Effector CD4-positive, alpha-beta T cell (primary cell): ENCODE data around the gene HOXA1.

ENCODE experiments used
- DNase-seq: peaks from one replicate; pipeline ENCODE4 v3.0.0-alpha.2; 2020

Gene HOXA1

DNA sequence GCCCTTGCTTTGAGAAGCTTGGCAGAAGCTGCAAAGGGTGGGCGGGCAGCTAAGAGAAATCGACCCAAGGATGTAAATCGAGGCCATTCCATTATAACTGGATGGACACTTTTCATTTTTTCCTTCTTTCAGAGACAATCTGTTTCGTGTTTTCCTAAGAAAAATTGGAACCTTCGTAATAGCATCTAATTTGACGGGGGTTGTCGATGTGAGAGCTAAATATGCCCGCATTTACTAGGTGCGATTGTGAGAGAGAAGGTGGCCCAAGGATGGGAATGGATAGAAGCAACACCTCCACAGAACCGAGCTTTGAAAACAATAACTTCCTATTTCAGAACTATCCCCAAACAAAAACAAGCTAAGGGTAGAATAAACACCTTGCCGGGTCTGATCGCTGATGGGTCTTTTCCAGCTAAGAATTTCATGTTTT is 35.6 kb upstream of the HOXA1 start:
- no peak for DNase-seq

DNA sequence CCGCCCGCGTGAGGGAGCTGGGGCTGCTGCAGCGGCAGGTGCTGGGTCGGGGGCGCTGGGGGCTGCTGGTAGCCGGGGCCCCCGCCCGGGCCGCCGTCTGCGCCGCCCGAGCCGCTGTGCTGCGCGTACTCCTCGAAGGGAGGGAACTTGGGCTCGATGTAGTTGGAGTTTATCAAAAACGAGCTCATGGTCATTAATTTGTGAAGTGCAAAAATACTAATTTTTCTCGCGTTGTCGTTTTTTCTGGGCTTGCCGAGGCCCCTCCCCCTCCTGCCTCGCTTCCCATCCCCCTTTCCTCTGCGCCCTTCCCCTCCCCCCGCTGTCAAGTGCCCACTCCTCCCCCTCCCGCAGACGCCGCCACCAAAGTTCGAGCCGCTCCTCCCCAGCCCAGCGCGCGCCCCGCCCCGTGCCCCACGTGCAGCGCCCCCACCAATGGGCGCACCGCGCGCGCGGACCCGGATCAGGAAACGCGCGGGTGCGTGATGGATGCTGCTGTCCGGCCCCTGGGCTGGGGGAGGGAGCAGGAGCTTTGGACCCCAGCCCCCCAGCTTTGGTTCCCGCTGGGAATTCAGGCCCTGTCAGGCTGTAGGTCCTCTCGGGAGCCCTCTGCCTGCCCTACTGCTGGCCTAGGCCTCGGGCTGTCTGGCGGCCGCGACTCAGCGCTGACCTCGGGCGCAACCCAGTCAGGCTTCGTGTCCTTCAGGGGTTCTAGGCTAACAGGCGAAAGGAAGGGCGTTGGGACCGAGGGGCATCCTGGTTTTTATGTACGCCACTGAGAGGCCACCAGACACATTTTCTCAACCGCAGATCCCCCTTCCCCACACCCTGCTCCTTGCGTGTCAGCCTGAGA is 35.0 kb upstream of the HOXA1 start, which contains the start of gene HOXA4:
TSS of gene HOXA4 (minus strand) at position 218 of the 850 bp plus-strand sequence. CDS start at position 194, 24 bp downstream.
- peak; percentile 29 for DNase-seq

DNA sequence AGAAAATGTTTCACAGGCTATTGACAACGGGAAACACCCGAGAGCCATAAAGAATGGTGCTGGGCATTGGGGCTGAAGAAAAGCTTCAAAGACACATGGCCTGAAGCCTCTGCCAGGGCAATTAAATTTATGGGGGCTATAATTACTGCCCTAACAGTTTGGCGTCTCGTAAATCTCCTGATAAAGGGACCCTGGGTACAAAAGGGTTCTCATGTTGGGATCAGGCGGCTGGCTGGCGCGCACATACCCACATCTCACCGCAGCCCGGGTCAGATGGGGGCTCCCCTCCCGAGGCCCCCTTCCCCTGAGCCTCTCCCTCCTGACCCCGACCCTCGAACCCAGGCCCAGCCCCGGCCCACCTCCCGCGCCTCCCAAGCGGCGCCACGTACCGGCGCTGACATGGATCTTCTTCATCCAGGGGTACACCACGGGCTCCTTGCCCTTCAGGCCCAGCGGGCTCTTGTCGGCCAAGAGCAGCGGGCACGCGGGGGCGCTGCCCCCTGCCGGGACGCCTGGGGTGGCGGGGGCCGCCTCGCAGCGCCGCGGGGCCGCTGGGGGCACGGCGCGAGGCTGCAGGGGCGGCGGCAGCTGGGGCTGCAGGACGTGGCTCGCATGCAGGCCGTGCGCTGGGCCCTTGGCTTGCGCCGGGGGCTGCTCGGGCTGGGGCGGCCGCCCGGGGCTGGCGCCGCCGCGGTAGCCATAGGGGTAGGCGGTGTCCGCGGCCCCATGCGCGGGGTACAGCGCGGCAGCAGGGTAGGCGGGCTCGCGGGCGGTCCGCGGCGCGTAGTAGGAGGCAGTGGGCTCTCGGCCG is 34.1 kb upstream of the HOXA1 start:
- no peak for DNase-seq

GRCh38 chr7:27128776-27129728 is 33.3 kb upstream of the HOXA1 start:
- DNase-seq = no peak

GRCh38 chr7:27128034-27128433 is 32.2 kb upstream of the HOXA1 start:
- no peak for DNase-seq

DNA sequence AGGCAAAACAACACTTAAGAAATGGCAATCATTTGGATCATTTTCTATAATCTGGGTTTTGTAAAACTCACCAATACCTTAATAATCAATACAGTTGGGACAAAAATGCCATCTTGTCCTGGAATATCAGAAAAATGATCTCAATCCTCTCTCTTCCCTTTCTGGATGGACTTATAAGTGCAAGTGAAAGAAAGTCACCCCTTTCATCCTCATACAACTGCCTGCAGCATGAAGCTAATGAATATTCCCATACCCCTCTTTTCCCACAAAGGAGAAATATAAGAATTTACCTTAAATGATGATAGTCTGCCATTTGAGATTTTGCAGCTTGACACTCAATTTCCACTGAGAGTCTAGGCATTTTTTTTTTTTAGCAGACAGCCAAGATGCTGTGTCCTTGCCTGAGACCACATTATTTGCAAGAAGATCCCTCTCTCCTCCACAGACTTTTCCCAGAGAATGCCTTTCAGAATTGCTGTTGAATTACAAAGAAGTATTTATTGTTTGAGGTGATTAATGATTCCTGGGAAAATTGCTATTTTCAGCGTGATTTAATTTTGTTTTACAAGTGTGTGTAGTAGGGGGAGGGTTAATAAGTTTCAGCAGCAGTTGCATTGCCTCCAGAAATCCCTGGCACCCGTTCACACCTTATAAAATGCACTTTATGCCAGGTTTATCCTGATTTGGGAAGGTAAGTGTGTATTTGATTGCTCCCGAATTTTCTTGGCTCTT is 31.0 kb upstream of the HOXA1 start:
- DNase-seq = no peak

- no peak for DNase-seq
These were observed 30.2 kb upstream of the HOXA1 start for GRCh38 chr7:27125986-27126394.

GRCh38 chr7:27124902-27125689 is 29.3 kb upstream of the HOXA1 start:
- no peak for DNase-seq

- DNase-seq = no peak
These were observed 28.5 kb upstream of the HOXA1 start for GRCh38 chr7:27124096-27124901.

DNA sequence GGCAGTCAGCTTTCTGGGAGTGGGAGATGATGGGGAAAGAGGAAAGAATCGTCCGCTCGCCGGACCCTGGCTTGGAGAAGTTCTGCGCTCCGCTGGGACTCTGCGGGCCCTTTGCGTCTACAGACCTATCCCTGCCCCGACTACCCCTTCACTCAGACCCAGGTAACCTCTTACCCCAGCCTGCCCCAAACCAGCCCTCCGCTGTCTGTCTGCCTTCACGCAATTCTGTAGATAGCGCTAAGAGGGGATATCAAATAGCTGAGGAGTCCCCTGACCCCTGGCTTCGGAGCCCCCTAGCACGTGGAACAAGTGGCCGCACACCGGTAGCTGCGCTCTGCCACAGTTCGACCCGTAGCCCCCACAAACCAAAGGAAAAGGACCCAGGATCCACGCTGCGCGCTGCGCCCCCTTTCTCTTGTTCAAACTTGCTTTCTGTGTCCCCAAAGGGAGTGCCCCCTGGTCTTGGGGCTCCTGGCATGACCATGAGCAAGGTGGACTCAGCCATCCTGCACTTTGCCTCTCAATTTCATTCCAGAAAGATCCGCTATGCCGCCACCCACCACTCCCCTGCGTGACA is 27.8 kb upstream of the HOXA1 start:
- DNase-seq = no peak

- no peak for DNase-seq
These were observed 27.2 kb upstream of the HOXA1 start for GRCh38 chr7:27123007-27123476.

- DNase-seq = no peak
These were observed 26.5 kb upstream of the HOXA1 start for GRCh38 chr7:27122077-27122910.

DNA sequence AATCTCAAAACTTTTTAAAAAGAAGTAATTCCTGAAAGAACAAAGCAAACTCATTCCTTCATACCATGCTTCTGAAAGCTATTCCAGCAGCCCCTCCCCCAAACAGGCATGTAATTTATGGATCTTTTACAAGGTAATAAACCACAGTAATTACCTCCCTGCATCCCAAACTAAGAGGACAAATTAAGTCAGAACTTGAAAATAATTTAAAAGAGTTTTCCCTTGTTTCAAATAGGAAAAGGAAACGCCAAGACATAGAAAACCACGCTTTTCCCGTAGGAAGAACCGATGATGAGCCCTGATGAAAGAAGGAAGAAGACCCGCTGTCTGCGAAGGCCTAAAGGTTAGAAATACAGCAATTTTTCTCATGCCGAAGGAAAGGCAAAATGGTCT is 25.9 kb upstream of the HOXA1 start:
- no peak for DNase-seq

GRCh38 chr7:27119412-27119911 is 23.7 kb upstream of the HOXA1 start:
- DNase-seq = no peak

DNA sequence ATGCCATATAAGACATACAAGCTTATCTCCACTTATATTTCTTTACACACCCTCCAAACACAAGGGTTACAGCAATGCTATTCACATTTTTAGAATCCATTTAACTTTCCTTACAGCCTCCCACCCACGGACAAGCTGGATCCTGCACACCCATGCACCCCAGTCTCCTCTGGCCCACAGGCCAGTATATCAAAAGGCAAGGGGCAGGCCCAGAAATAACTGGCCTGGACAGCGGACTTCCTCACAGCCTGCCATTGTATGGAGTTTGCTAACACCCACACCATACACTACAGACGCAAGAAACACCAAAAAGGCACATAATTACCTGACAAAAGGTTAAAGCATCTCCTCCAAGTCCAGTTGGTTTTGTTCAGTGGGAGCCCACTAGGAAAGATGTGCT is 22.8 kb upstream of the HOXA1 start:
- DNase-seq = no peak

- no peak for DNase-seq
These were observed 22.2 kb upstream of the HOXA1 start for GRCh38 chr7:27117887-27118491.

DNA sequence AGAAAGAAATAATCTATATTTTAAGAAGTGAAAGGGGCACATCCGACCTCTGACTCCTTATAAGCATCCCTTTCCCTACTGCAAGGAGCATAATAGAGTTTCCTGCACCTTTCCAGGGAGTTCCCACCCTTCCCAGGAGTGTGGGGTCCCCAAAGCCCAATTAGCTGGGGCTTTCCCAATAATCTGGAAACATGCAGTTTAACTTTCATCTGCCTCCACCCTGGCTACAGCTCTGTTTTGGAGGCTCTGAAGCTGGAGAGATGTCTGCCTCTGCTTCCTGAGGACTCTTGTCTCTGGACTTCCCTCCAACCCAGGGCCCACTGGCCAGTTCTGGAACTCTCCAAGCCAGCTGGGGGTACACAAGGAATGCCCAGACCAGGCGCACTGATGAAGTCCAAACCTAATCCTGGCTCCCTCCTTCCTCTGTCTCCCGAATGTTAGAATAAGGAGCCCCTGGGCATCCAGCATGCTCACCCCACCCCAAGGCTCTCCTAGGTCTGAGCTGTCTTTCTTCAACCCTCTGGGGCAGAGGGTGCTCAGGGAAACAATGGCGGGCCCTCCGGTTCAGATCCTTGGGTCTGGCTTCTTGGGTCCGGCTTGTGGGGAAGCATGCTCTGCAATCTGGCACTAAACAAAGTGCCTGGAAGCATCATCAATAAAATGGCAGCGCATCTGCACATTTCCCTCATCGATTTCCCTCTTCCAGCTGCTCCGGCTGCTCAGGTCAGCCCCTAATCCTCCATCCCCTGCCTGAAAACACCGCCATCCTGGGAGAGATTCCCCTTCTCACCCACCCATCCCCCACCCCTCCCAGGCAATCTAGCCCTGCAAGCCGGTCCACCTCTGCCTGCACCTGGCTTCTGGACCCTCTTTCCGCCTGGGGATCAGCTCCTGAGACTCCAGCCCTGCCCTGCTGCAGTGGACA is 21.4 kb upstream of the HOXA1 start:
- DNase-seq = no peak
